ENCODE results near the gene SAMD4A. TPM values are rescaled to one million over a fixed set of nuclear protein-coding genes. Genes with fewer than 3 reads are reported as not detected.

SAMD4A gene
- polyA plus RNA-seq, 4 donors = 2.7 to 9.6 (median 3.5) TPM

DNA sequence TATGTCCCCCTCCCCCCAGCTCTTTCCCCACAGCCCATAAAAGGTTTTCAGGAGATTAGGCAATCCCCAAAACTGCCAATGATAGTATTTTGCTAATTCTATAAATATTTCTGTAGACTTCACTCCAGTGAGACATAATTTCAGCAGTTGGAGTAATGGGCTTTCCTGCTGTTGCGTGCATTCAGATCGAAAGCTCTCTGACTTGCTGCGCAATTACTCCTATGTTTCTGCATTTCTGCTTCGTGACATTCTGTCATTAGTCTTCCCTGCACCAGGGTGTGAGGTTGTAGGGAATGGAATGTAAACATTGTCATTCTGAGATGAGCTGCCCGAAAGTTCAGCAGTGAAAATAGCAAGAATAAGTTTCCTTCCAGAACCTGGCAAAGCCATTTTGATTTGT is 58.2 kb downstream of the SAMD4A start:
- 65 to 69% (median 69%) methylated on average over 5 of the region's 5 CpGs for WGBS, 3 donors
- H3K36me3 ChIP-seq (ENCODE audit: control insufficient read depth in 3 of 3, insufficient read depth in 2 of 3, low read depth in 1 of 3, low read length in 3 of 3) = no peaks in the 10 kb centered on the region
- H3K4me1 ChIP-seq (ENCODE audit: control insufficient read depth in 3 of 3, insufficient read depth in 2 of 3, low read depth in 1 of 3, low read length in 2 of 3) = peaks cover 0 to 6% (median 6%) of the 10 kb centered on the region in 3 donors
- FAIRE-seq (no peak), DNase-seq (peak in 1 of 2 donors; percentile 10)
- H3K9me3 ChIP-seq (ENCODE audit: control insufficient read depth in 2 of 2, insufficient read depth in 1 of 2, low read depth in 1 of 2, low read length in 1 of 2) = no peaks in the 10 kb centered on the region
- H3K27ac ChIP-seq (ENCODE audit: low read depth in 1 of 3, low read length in 2 of 3) = no peak overlapping the region
- no peak overlapping the region for H3K4me3 ChIP-seq (ENCODE audit: low read depth in 1 of 3, low read length in 3 of 3)
- no peaks in the 10 kb centered on the region for H3K27me3 ChIP-seq (ENCODE audit: control insufficient read depth in 3 of 3, insufficient read depth in 3 of 3, low read length in 3 of 3)

DNA sequence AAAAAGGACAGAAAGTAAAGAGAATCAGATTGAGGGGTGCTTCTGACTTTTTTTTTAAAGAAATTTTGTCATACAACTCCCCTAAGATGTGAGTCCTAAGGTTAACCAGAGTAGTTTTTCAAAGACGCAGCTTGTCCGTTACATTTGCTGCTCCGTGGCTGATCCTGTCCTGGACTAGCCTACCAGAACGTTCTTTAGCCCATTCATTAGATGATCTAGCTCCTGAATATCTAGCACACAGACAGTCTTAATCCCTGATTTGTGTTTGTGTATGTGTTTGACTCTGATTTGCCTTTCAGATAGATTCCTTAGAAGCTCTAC is 60.3 kb downstream of the SAMD4A start:
- H3K4me3 ChIP-seq (ENCODE audit: low read depth in 1 of 3, low read length in 3 of 3) = no peak overlapping the region
- no peaks in the 10 kb centered on the region for H3K9me3 ChIP-seq (ENCODE audit: control insufficient read depth in 2 of 2, insufficient read depth in 1 of 2, low read depth in 1 of 2, low read length in 1 of 2)
- peaks cover 0 to 6% (median 6%) of the 10 kb centered on the region in 3 donors for H3K4me1 ChIP-seq (ENCODE audit: control insufficient read depth in 3 of 3, insufficient read depth in 2 of 3, low read depth in 1 of 3, low read length in 2 of 3)
- FAIRE-seq = no peak
- no peaks in the 10 kb centered on the region for H3K27me3 ChIP-seq (ENCODE audit: control insufficient read depth in 3 of 3, insufficient read depth in 3 of 3, low read length in 3 of 3)
- peak overlapping the region in 2 of 3 donors; percentile 66 to 86 for H3K27ac ChIP-seq (ENCODE audit: low read depth in 1 of 3, low read length in 2 of 3)
- no peaks in the 10 kb centered on the region for H3K36me3 ChIP-seq (ENCODE audit: control insufficient read depth in 3 of 3, insufficient read depth in 2 of 3, low read depth in 1 of 3, low read length in 3 of 3)
- 57 to 78% (median 74%) methylated on average over 4 of the region's 4 CpGs for WGBS, 3 donors
- DNase-seq = no peak

DNA sequence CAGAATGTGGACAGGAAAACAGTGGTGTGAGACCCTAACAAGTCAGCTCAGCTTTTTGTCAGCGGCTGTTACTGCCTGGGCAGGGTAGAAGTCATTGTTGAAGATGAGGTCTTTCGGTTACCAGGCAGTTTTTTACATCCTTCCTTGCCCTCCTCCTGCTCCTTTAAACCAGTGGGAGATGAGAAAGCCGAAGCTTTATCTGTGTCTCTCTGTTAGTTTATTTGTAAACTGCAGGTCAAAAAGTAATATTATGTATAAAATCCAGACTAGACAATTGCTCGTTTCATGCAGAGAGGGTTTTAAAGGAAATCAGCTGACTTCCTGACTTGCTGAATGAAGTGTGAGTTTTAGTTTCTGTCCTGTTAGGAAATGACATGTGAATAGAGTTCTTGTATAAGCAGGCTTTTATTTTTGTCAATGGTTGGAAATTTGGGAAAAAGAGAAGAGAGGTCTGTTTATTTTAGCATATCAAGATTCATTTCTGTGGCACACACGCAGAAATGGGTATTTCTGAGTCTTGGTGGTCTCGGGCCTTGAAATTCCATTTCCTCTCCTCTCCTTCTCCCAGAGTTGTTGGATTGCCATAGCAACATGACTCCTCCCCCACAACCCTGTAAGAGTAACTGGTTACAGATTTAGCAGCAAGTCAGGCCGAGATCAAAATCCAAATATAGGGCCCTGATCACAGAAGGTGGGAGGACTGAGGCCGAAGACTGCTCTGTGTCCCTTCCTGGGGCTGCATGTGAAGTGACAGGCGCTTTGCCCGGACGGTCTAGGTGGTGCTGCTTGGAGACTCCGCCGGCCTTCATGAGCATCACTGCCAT is 60.8 kb downstream of the SAMD4A start:
- no peak overlapping the region for H3K4me3 ChIP-seq (ENCODE audit: low read depth in 1 of 3, low read length in 3 of 3)
- DNase-seq (peak in 1 of 2 donors; percentile 44), FAIRE-seq (no peak)
- 44 to 85% (median 67%) methylated on average over 13 of the region's 13 CpGs for WGBS, 3 donors
- no peaks in the 10 kb centered on the region for H3K27me3 ChIP-seq (ENCODE audit: control insufficient read depth in 3 of 3, insufficient read depth in 3 of 3, low read length in 3 of 3)
- no peaks in the 10 kb centered on the region for H3K9me3 ChIP-seq (ENCODE audit: control insufficient read depth in 2 of 2, insufficient read depth in 1 of 2, low read depth in 1 of 2, low read length in 1 of 2)
- H3K36me3 ChIP-seq (ENCODE audit: control insufficient read depth in 3 of 3, insufficient read depth in 2 of 3, low read depth in 1 of 3, low read length in 3 of 3) = no peaks in the 10 kb centered on the region
- peaks cover 0 to 6% (median 6%) of the 10 kb centered on the region in 3 donors for H3K4me1 ChIP-seq (ENCODE audit: control insufficient read depth in 3 of 3, insufficient read depth in 2 of 3, low read depth in 1 of 3, low read length in 2 of 3)
- peak overlapping the region in 2 of 3 donors; percentile 66 to 86 for H3K27ac ChIP-seq (ENCODE audit: low read depth in 1 of 3, low read length in 2 of 3)

- no peak for FAIRE-seq
- H3K27ac ChIP-seq (ENCODE audit: low read depth in 1 of 3, low read length in 2 of 3) = no peak overlapping the region
- no peaks in the 10 kb centered on the region for H3K36me3 ChIP-seq (ENCODE audit: control insufficient read depth in 3 of 3, insufficient read depth in 2 of 3, low read depth in 1 of 3, low read length in 3 of 3)
Measured at GRCh38 chr14:54629183-54629582, 62.3 kb downstream of the SAMD4A start.

DNA sequence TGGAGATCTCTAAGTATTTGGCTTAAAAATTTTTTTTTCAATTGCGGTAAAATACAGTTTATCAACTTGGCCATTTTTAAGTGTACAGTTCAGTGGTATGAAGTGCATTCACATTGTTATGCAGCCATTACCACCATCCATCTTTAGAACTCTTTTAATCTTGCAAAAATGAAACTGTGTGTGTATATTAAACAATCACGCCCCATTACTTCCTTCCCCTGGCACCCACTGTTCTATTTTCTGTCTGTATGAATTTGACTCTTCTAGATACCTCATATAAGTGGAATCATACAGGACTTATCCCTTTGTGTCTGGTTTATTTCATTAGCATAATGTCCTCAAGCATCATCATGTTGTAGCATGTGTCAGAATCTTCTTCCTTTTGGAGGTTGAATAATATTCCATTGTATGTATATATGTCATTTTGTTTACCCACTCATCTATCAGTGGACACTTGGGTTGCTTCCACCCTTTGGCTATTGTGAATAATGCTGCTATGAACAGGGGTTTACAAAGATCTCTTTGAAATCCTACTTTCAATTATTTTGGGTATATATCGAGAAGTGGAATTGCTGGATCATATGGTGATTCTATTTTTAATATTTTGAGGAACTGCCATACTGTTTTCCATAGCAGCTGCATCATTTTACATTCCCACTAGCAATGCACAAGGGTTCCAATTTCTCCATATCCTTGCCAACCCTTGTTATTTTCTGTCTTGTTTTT is 62.9 kb downstream of the SAMD4A start:
- no peaks in the 10 kb centered on the region for H3K9me3 ChIP-seq (ENCODE audit: control insufficient read depth in 2 of 2, insufficient read depth in 1 of 2, low read depth in 1 of 2, low read length in 1 of 2)
- WGBS, 3 donors = 48 to 61% (median 60%) methylated on average over 3 of the region's 3 CpGs
- DNase-seq (no peak), FAIRE-seq (no peak)
- no peak overlapping the region for H3K4me3 ChIP-seq (ENCODE audit: low read depth in 1 of 3, low read length in 3 of 3)
- no peak overlapping the region for H3K27ac ChIP-seq (ENCODE audit: low read depth in 1 of 3, low read length in 2 of 3)
- no peaks in the 10 kb centered on the region for H3K36me3 ChIP-seq (ENCODE audit: control insufficient read depth in 3 of 3, insufficient read depth in 2 of 3, low read depth in 1 of 3, low read length in 3 of 3)
- no peaks in the 10 kb centered on the region for H3K27me3 ChIP-seq (ENCODE audit: control insufficient read depth in 3 of 3, insufficient read depth in 3 of 3, low read length in 3 of 3)
- H3K4me1 ChIP-seq (ENCODE audit: control insufficient read depth in 3 of 3, insufficient read depth in 2 of 3, low read depth in 1 of 3, low read length in 2 of 3) = peaks cover 0 to 6% (median 5%) of the 10 kb centered on the region in 3 donors

More at GRCh38 chr14:54629183-54629582, 62.3 kb downstream of the SAMD4A start:
- peaks cover 0 to 6% (median 6%) of the 10 kb centered on the region in 3 donors for H3K4me1 ChIP-seq (ENCODE audit: control insufficient read depth in 3 of 3, insufficient read depth in 2 of 3, low read depth in 1 of 3, low read length in 2 of 3)
- H3K4me3 ChIP-seq (ENCODE audit: low read depth in 1 of 3, low read length in 3 of 3) = no peak overlapping the region
- 88 to 91% (median 90%) methylated on average over 3 of the region's 3 CpGs for WGBS, 3 donors
- H3K27me3 ChIP-seq (ENCODE audit: control insufficient read depth in 3 of 3, insufficient read depth in 3 of 3, low read length in 3 of 3) = no peaks in the 10 kb centered on the region
- no peak for DNase-seq
- no peaks in the 10 kb centered on the region for H3K9me3 ChIP-seq (ENCODE audit: control insufficient read depth in 2 of 2, insufficient read depth in 1 of 2, low read depth in 1 of 2, low read length in 1 of 2)

GRCh38 chr14:54631016-54631415 is 64.1 kb downstream of the SAMD4A start:
- Histone ChIP-seq H3K4me1 (ENCODE audit: control insufficient read depth in 3 of 3, insufficient read depth in 2 of 3, low read depth in 1 of 3, low read length in 2 of 3) (peaks cover 0 to 6% (median 3%) of the 10 kb centered on the region in 3 donors), H3K27ac (ENCODE audit: low read depth in 1 of 3, low read length in 2 of 3) (no peak overlapping the region), H3K36me3 (ENCODE audit: control insufficient read depth in 3 of 3, insufficient read depth in 2 of 3, low read depth in 1 of 3, low read length in 3 of 3) (no peaks in the 10 kb centered on the region), H3K9me3 (ENCODE audit: control insufficient read depth in 2 of 2, insufficient read depth in 1 of 2, low read depth in 1 of 2, low read length in 1 of 2) (no peaks in the 10 kb centered on the region), H3K27me3 (ENCODE audit: control insufficient read depth in 3 of 3, insufficient read depth in 3 of 3, low read length in 3 of 3) (no peaks in the 10 kb centered on the region), H3K4me3 (ENCODE audit: low read depth in 1 of 3, low read length in 3 of 3) (no peak overlapping the region)
- no peak for DNase-seq
- no peak for FAIRE-seq
- 29 to 44% (median 42%) methylated on average over 1 of the region's 1 CpG for WGBS, 3 donors

DNA sequence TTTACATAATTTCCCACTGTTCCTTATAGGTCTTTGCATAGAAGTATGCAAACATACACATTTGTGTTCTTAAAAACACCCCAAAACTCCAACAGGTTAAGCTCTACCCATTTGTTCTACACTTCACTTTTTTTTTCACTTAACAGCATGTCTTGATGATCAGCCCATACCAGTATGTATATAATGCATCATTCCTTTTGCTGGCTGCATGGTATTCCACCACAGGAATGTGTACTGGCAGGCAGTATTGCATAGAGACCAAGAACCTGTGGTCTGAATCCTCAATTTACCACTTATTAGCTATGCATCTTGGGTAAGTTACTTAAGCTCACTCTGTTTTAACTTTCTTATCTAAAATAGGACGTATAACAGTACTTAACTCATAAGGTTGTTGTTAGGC is 65.5 kb downstream of the SAMD4A start:
- H3K4me3 ChIP-seq (ENCODE audit: low read depth in 1 of 3, low read length in 3 of 3) = no peak overlapping the region
- DNase-seq (no peak), FAIRE-seq (no peak)
- no peaks in the 10 kb centered on the region for H3K27me3 ChIP-seq (ENCODE audit: control insufficient read depth in 3 of 3, insufficient read depth in 3 of 3, low read length in 3 of 3)
- WGBS, 3 donors = 93 to 98% (median 95%) methylated on average over 1 of the region's 1 CpG
- no peaks in the 10 kb centered on the region for H3K9me3 ChIP-seq (ENCODE audit: control insufficient read depth in 2 of 2, insufficient read depth in 1 of 2, low read depth in 1 of 2, low read length in 1 of 2)
- peaks cover 0 to 6% (median 3%) of the 10 kb centered on the region in 3 donors for H3K4me1 ChIP-seq (ENCODE audit: control insufficient read depth in 3 of 3, insufficient read depth in 2 of 3, low read depth in 1 of 3, low read length in 2 of 3)
- no peak overlapping the region for H3K27ac ChIP-seq (ENCODE audit: low read depth in 1 of 3, low read length in 2 of 3)
- H3K36me3 ChIP-seq (ENCODE audit: control insufficient read depth in 3 of 3, insufficient read depth in 2 of 3, low read depth in 1 of 3, low read length in 3 of 3) = no peaks in the 10 kb centered on the region

- H3K36me3 ChIP-seq (ENCODE audit: control insufficient read depth in 3 of 3, insufficient read depth in 2 of 3, low read depth in 1 of 3, low read length in 3 of 3) = no peaks in the 10 kb centered on the region
- peaks cover 0 to 4% (median 1%) of the 10 kb centered on the region in 3 donors for H3K4me1 ChIP-seq (ENCODE audit: control insufficient read depth in 3 of 3, insufficient read depth in 2 of 3, low read depth in 1 of 3, low read length in 2 of 3)
- 81 to 87% (median 86%) methylated on average over 4 of the region's 4 CpGs for WGBS, 3 donors
- H3K27ac ChIP-seq (ENCODE audit: low read depth in 1 of 3, low read length in 2 of 3) = no peak overlapping the region
- FAIRE-seq (no peak), DNase-seq (no peak)
- H3K9me3 ChIP-seq (ENCODE audit: control insufficient read depth in 2 of 2, insufficient read depth in 1 of 2, low read depth in 1 of 2, low read length in 1 of 2) = no peaks in the 10 kb centered on the region
- H3K27me3 ChIP-seq (ENCODE audit: control insufficient read depth in 3 of 3, insufficient read depth in 3 of 3, low read length in 3 of 3) = no peaks in the 10 kb centered on the region
- no peak overlapping the region for H3K4me3 ChIP-seq (ENCODE audit: low read depth in 1 of 3, low read length in 3 of 3)
Measured at GRCh38 chr14:54633076-54633475, 66.1 kb downstream of the SAMD4A start.

All from small intestine (tissue), 7 donors.